CD4-positive, alpha-beta T cell (primary cell): ENCODE measurements around the gene POLK. TPM values are rescaled to one million over a fixed set of nuclear protein-coding genes. Genes with fewer than 3 reads are reported as not detected.

Source experiments
- ATAC-seq: fragments of 200-7000 bp; cut with Tn5 transposase; one replicate; pipeline ENCODE4 v1.10.0; 2022; ENCODE audit warnings: mild to moderate bottlenecking; ENCODE audit not compliant: poor library complexity
- CTCF ChIA-PET: fragments of 350-600 bp; sonication (Branson Sonifier 250); formaldehyde crosslinking; loops from one replicate; lab custom pipeline; 2021; ENCODE audit warnings: antibody characterized with exemption, inconsistent platforms; lab: Charles Lee
- POLR2A ChIA-PET: fragments of 350-600 bp; sonication (Branson Sonifier 250); formaldehyde crosslinking; loops from one replicate; lab custom pipeline; 2021; ENCODE audit warnings: antibody characterized with exemption, inconsistent platforms; lab: Charles Lee
- DNase-seq, 14 experiments: peaks; one replicate each; pipeline ENCODE4 v3.0.0-alpha.2; 2013 to 2020; ENCODE audit warnings: mixed read lengths in 2 of 14
- H3K27ac ChIP-seq, 2 donors: one replicate each; pipeline versions ENCODE4 v1.5.1 to v1.7.0; 2013; ENCODE audit warnings: low read length in 2 of 2, low read depth in 1 of 2, mild to moderate bottlenecking in 1 of 2
- H3K27me3 ChIP-seq, 2 experiments: 1 replicate in 1 of 2; 2 replicates in 1 of 2; pipeline versions ENCODE4 v1.6.1 to v1.7.0; 2013; ENCODE audit warnings: low read length in 2 of 2, control low read depth in 1 of 2, mild to moderate bottlenecking in 1 of 2, moderate library complexity in 1 of 2; ENCODE audit not compliant: insufficient read depth in 2 of 2, control insufficient read depth in 1 of 2
- H3K36me3 ChIP-seq: one replicate; pipeline ENCODE4 v1.6.1; 2013; ENCODE audit warnings: low read length, control low read depth; ENCODE audit not compliant: insufficient read depth
- H3K4me1 ChIP-seq: one replicate; pipeline ENCODE4 v1.6.1; 2013; ENCODE audit warnings: low read length, control low read depth; ENCODE audit not compliant: insufficient read depth
- H3K4me3 ChIP-seq: one replicate; pipeline ENCODE4 v1.5.1; 2013; ENCODE audit warnings: mild to moderate bottlenecking, low read length, moderate library complexity
- H3K9me3 ChIP-seq, 2 experiments: 1 replicate in 1 of 2; 2 replicates in 1 of 2; pipeline versions ENCODE4 v1.6.1 to v1.7.0; 2013; ENCODE audit warnings: low read length in 2 of 2, mild to moderate bottlenecking in 2 of 2, control low read depth in 1 of 2, moderate library complexity in 1 of 2; ENCODE audit not compliant: control insufficient read depth in 1 of 2, insufficient read depth in 1 of 2
- H3K27ac Mint-ChIP-seq: one replicate; pipeline ENCODE4 v1.8.0; 2020; ENCODE audit warnings: mixed read lengths
- H3K27me3 Mint-ChIP-seq: one replicate; pipeline ENCODE4 v1.8.0; 2021; ENCODE audit warnings: mixed read lengths
- H3K36me3 Mint-ChIP-seq: one replicate; pipeline ENCODE4 v1.8.0; 2021; ENCODE audit warnings: low read depth, mixed read lengths
- H3K4me1 Mint-ChIP-seq: one replicate; pipeline ENCODE4 v1.8.0; 2021; ENCODE audit warnings: low read depth, mixed read lengths
- H3K4me3 Mint-ChIP-seq: one replicate; pipeline ENCODE4 v1.8.0; 2020; ENCODE audit warnings: mild to moderate bottlenecking, mixed read lengths
- H3K9me3 Mint-ChIP-seq: one replicate; pipeline ENCODE4 v1.8.0; 2020; ENCODE audit warnings: mixed read lengths
- CTCF ChIP-seq: fragments of 200-600 bp; IDR thresholded peaks from one replicate; pipeline ENCODE4 v1.8.0; 2022; ENCODE audit warnings: antibody characterized with exemption, mild to moderate bottlenecking
- intact Hi-C, 2 experiments: fragments of 100-400 bp; cut with DNase I in 1 of 2; cut with micrococcal nuclease in 1 of 2; formaldehyde crosslinking; loops; one replicate each; pipeline versions ENCODE4 v1.15.1 to v1.9.0; 2023 to 2025; cut with DNase I, micrococcal nuclease
- total RNA-seq, 174 experiments: library from RNA in 2 of 174; stranded (reverse) in 2 of 174; gene quantifications; one replicate each; pipeline ENCODE4 v1.2.3 and lab custom pipeline; 2021 to 2026

POLK gene
- total RNA-seq, 2 experiments from 2014 or later, result 10.0 to 10.3 TPM

- peaks cover 0 to 17% of the 10 kb centered on the region in 2 experiments for H3K9me3 ChIP-seq
- intact Hi-C loops, result no loop called here
- H3K27ac ChIP-seq, result no peak overlapping the region
- peak; percentile 32 for ATAC-seq
- no peaks in the 10 kb centered on the region for H3K4me1 ChIP-seq
- H3K9me3 Mint-ChIP-seq, result peaks cover 7% of the 10 kb centered on the region
- H3K36me3 Mint-ChIP-seq, result peaks cover 36% of the 10 kb centered on the region
- H3K27me3 Mint-ChIP-seq, result no peaks in the 10 kb centered on the region
- peaks cover 54% of the 10 kb centered on the region for H3K4me1 Mint-ChIP-seq
- DNase-seq, result peak in 1 of 14 experiments; percentile 9
- H3K4me3 Mint-ChIP-seq, result peak overlapping the region; percentile 31
- no peak for TF ChIP-seq CTCF
- no peaks in the 10 kb centered on the region for H3K27me3 ChIP-seq
- H3K4me3 ChIP-seq, result no peak overlapping the region
- H3K36me3 ChIP-seq, result no peaks in the 10 kb centered on the region
- POLR2A ChIA-PET, result no interaction called here
- peak overlapping the region; percentile 7 for H3K27ac Mint-ChIP-seq
- CTCF ChIA-PET, result no interaction called here
Observed at GRCh38 chr5:75524071-75524470, 12.4 kb downstream of the POLK start.

- Mint-ChIP-seq H3K27ac (peak overlapping the region; percentile 7), H3K27me3 (no peaks in the 10 kb centered on the region), H3K4me3 (no peak overlapping the region), H3K36me3 (peaks cover 32% of the 10 kb centered on the region), H3K4me1 (peaks cover 51% of the 10 kb centered on the region), H3K9me3 (peaks cover 7% of the 10 kb centered on the region)
- CTCF ChIA-PET, result no interaction called here
- no peaks in the 10 kb centered on the region for H3K27me3 ChIP-seq
- intact Hi-C loops, result no loop called here
- H3K27ac ChIP-seq, result no peak overlapping the region
- no peak overlapping the region for H3K4me3 ChIP-seq
- no peaks in the 10 kb centered on the region for H3K4me1 ChIP-seq
- no peak for TF ChIP-seq CTCF
- POLR2A ChIA-PET, result no interaction called here
- ATAC-seq, result no peak
- no peaks in the 10 kb centered on the region for H3K36me3 ChIP-seq
- DNase-seq, result no peak
- peaks cover 0 to 17% of the 10 kb centered on the region in 2 experiments for H3K9me3 ChIP-seq
Observed at GRCh38 chr5:75524591-75524990, 12.9 kb downstream of the POLK start.

GRCh38 chr5:75525344-75525743 lies 13.7 kb downstream of the POLK start:
- DNase-seq, result no peak

More at GRCh38 chr5:75525344-75525743, 13.7 kb downstream of the POLK start:
- no peak for ATAC-seq
- no peak overlapping the region for H3K4me3 ChIP-seq
- no peak overlapping the region for H3K4me3 Mint-ChIP-seq
- H3K27me3 Mint-ChIP-seq, result no peaks in the 10 kb centered on the region
- peaks cover 46% of the 10 kb centered on the region for H3K4me1 Mint-ChIP-seq
- H3K4me1 ChIP-seq, result no peaks in the 10 kb centered on the region
- peaks cover 24% of the 10 kb centered on the region for H3K36me3 Mint-ChIP-seq
- H3K36me3 ChIP-seq, result no peaks in the 10 kb centered on the region
- H3K9me3 Mint-ChIP-seq, result peaks cover 7% of the 10 kb centered on the region
- H3K9me3 ChIP-seq, result peaks cover 0 to 14% of the 10 kb centered on the region in 2 experiments
- peak overlapping the region; percentile 7 for H3K27ac Mint-ChIP-seq
- no peak overlapping the region for H3K27ac ChIP-seq
- CTCF ChIA-PET, result no interaction called here
- no peak for TF ChIP-seq CTCF
- no peaks in the 10 kb centered on the region for H3K27me3 ChIP-seq
- intact Hi-C loops, result no loop called here
- POLR2A ChIA-PET, result interaction anchor here (1.2 kb wide), 1 partner anchor 14 kb away, joined by 3 read pairs; the partner anchor contains the start of genes CERT1 and POLK
